Measurements from ENCODE around the gene DDX52.

The DDX52 gene

DNA sequence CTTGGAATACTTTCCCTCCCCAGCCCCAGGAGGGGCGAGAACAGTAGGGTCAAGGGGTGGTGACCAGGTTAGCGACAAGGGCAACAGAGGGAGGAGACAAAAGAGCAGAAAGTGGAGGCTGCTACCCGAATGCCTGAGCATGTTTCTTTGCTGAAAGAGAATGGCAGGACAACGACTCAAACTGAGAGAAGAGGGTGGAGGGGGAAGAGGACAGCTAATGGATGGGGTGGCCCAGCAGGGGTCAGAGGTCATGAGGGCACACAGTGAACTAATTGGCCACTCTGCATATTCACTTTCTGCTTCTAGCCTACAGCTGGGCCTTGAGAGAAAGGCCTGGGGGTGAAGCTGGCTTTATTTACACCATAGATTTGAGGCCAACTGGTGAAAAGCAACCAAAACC, 19.1 kb upstream of the DDX52 start:
- Histone ChIP-seq H3K9me3 (ENCODE audit: low read depth, low read length) (no peaks in the 10 kb centered on the region), H3K36me3 (ENCODE audit: insufficient read depth, low read length) (no peaks in the 10 kb centered on the region), H3K4me3 (no peak overlapping the region), H3K27ac (no peak overlapping the region), H3K9ac (ENCODE audit: insufficient read length) (no peak overlapping the region)
- no peak for TF ChIP-seq POLR2AphosphoS5 (IDR thresholded peaks at IDR 0.05; ENCODE audit: borderline replicate concordance, low read depth, low read length)
- TF ChIP-seq EZH2 (IDR thresholded peaks at IDR 0.05): no peak
- no peak for TF ChIP-seq FOXP2 (optimal IDR thresholded peaks at IDR 0.05; ENCODE audit: control extremely low read depth, extremely low read length, insufficient read depth)
- DNase-seq (ENCODE audit: low read depth, low spot score): no peak

DNA sequence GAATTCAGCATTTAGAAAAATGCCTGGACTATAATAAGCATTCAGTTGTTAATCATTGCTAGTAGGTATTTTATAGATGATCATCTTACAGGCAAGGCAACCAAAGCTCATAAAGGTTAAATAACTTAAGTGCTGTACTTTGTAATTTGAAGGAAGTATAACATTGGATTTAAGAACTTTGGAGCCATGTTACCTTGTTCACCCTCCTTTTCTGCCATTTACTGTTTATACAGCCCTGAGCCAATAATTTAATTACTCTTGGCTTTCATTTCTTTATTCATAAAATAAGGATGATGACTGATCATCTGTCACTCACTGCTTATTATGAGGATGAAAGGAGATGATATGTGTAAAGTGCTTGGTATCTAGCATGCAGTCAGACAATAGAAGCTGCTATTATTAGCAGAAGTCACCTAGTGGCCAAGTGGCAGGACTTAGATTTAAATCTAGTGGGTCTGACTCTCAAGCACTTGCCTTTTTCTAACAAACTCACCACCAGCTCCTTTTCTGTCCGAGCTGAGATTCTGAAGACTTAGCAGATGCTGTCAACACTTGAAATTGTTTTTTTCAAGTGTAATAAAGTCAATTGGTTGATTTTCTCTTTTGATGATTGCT, 18.3 kb upstream of the DDX52 start:
- Histone ChIP-seq H3K36me3 (ENCODE audit: insufficient read depth, low read length) (no peaks in the 10 kb centered on the region), H3K27ac (no peak overlapping the region), H3K4me3 (no peak overlapping the region), H3K9ac (ENCODE audit: insufficient read length) (no peak overlapping the region), H3K9me3 (ENCODE audit: low read depth, low read length) (no peaks in the 10 kb centered on the region)
- DNase-seq (ENCODE audit: low read depth, low spot score): no peak
- no peak for TF ChIP-seq EZH2 (IDR thresholded peaks at IDR 0.05)
- no peak for TF ChIP-seq POLR2AphosphoS5 (IDR thresholded peaks at IDR 0.05; ENCODE audit: borderline replicate concordance, low read depth, low read length)
- TF ChIP-seq FOXP2 (optimal IDR thresholded peaks at IDR 0.05; ENCODE audit: control extremely low read depth, extremely low read length, insufficient read depth): no peak

DNA sequence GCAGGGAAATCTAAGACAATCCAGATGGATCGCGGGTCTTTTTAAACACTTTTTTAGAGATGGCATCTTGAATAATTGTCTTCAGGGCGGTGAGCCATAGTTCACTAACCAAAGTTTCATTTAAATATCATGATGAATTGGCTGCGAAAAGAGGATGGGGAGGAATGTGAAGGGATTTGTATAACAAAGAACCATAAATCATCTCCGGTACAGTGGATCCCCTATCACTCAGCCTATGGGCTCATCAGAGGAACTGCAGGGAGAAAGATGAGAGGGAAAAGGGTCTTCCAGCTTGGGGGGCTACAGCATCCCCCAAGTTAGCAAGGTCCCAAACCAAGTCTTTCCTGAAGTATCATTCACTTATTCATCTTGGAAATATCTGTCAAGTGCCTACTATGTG, 16.7 kb upstream of the DDX52 start:
- H3K27ac ChIP-seq: no peak overlapping the region
- no peaks in the 10 kb centered on the region for H3K9me3 ChIP-seq (ENCODE audit: low read depth, low read length)
- DNase-seq (ENCODE audit: low read depth, low spot score): no peak
- no peaks in the 10 kb centered on the region for H3K36me3 ChIP-seq (ENCODE audit: insufficient read depth, low read length)
- H3K4me3 ChIP-seq: no peak overlapping the region
- H3K9ac ChIP-seq (ENCODE audit: insufficient read length): no peak overlapping the region
- TF ChIP-seq POLR2AphosphoS5 (IDR thresholded peaks at IDR 0.05; ENCODE audit: borderline replicate concordance, low read depth, low read length) (no peak), FOXP2 (optimal IDR thresholded peaks at IDR 0.05; ENCODE audit: control extremely low read depth, extremely low read length, insufficient read depth) (no peak), EZH2 (IDR thresholded peaks at IDR 0.05) (no peak)

DNA sequence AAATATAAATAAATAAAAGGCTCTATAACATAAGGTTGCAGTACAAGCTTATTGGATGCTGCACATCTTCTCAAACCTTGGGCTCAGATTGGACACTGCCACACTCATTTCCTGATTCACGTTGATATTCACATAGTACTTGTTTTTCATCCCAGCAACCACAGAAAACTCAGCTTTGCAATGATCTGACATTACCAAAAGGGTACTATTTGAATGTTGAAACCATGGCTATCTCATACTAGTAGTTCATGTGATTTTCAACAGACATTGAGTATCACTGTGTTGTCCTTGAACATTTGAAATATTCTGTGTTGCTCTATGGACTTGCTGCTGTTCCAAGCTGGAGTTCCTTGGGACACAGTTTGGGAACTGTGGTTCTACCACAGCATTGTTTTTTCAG, 14.0 kb upstream of the DDX52 start:
- Histone ChIP-seq H3K4me3 (no peak overlapping the region), H3K9me3 (ENCODE audit: low read depth, low read length) (no peaks in the 10 kb centered on the region)

DNA sequence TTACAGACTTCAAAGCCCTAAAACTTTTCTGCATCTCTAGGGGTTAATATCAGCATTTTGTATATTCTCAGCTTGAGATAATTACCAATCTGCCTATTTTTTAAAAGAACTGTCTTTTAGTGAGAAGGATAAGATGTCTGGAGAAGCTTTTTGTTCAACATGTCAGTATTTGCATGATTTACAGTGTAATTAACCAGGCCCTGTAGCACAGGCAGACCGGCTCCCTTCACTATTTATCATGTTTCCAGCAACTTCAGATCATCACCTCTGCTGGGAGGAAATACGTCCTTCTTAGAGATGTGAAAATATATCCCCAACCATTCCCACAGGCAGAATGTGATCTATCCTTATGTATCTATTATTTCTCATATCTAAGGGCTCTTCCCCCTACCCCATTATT, 8.6 kb upstream of the DDX52 start:
- no peak for DNase-seq (ENCODE audit: low read depth, low spot score)
- Histone ChIP-seq H3K27ac (no peak overlapping the region), H3K4me3 (no peak overlapping the region), H3K9me3 (ENCODE audit: low read depth, low read length) (no peaks in the 10 kb centered on the region), H3K36me3 (ENCODE audit: insufficient read depth, low read length) (no peaks in the 10 kb centered on the region), H3K9ac (ENCODE audit: insufficient read length) (no peak overlapping the region)
- TF ChIP-seq EZH2 (IDR thresholded peaks at IDR 0.05): no peak
- no peak for TF ChIP-seq FOXP2 (optimal IDR thresholded peaks at IDR 0.05; ENCODE audit: control extremely low read depth, extremely low read length, insufficient read depth)
- TF ChIP-seq POLR2AphosphoS5 (IDR thresholded peaks at IDR 0.05; ENCODE audit: borderline replicate concordance, low read depth, low read length): no peak

More for the DNA sequence above, 14.0 kb upstream of the DDX52 start:
- no peak overlapping the region for H3K9ac ChIP-seq (ENCODE audit: insufficient read length)
- no peak for DNase-seq (ENCODE audit: low read depth, low spot score)
- H3K36me3 ChIP-seq (ENCODE audit: insufficient read depth, low read length): no peaks in the 10 kb centered on the region
- no peak overlapping the region for H3K27ac ChIP-seq
- TF ChIP-seq EZH2 (IDR thresholded peaks at IDR 0.05): no peak
- TF ChIP-seq FOXP2 (optimal IDR thresholded peaks at IDR 0.05; ENCODE audit: control extremely low read depth, extremely low read length, insufficient read depth): no peak
- TF ChIP-seq POLR2AphosphoS5 (IDR thresholded peaks at IDR 0.05; ENCODE audit: borderline replicate concordance, low read depth, low read length): no peak

DNA sequence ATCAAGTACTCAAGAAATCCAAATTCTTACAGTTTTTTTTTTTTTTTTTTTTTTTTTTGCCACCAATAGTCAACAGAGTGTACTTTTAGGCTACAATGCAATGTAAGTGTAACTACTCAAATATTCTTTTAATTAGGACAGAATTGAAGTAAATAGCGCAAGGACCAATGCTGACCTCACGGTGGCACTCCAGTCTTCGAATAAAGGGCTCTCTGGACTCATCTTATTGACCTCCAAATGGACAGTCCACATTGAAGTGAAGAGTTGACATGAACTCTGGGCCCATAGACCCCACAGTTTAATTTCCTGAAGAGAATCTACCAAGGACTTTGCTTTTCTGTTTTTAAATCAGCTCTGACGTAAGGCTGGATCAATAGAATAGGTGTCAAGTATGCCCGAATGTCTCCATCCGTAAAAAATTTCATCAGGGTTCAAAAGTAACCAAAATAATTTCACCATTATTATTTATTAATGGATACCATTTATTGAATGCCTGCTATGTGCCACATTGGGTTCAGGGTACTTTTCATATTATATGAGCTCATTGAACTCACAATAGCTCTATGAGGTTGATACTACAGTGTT, 7.3 kb upstream of the DDX52 start:
- Histone ChIP-seq H3K4me3 (no peak overlapping the region), H3K9me3 (ENCODE audit: low read depth, low read length) (no peaks in the 10 kb centered on the region), H3K27ac (no peak overlapping the region), H3K36me3 (ENCODE audit: insufficient read depth, low read length) (no peaks in the 10 kb centered on the region), H3K9ac (ENCODE audit: insufficient read length) (no peak overlapping the region)
- no peak for DNase-seq (ENCODE audit: low read depth, low spot score)
- TF ChIP-seq EZH2 (IDR thresholded peaks at IDR 0.05) (no peak), FOXP2 (optimal IDR thresholded peaks at IDR 0.05; ENCODE audit: control extremely low read depth, extremely low read length, insufficient read depth) (no peak), POLR2AphosphoS5 (IDR thresholded peaks at IDR 0.05; ENCODE audit: borderline replicate concordance, low read depth, low read length) (no peak)

DNA sequence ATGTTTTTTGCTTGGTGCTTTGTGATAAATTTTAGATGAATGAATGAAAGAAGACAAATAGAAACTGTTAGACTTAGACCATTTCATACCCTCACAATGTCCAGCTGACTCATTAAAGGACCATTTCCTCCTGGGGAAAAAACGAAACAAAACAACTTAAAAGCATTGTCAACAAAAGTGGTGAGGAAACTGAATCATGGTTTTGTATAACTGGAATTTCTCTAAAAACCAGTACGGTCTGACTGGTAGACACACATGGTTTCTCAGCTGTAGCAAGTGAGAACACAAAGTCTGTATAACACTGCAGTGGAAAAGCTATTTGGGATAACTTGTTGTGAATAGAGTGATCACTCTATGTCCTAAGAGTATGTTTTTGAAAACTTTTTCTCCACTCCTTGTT, 5.3 kb upstream of the DDX52 start:
- no peak for DNase-seq (ENCODE audit: low read depth, low spot score)
- no peak overlapping the region for H3K27ac ChIP-seq
- H3K9ac ChIP-seq (ENCODE audit: insufficient read length): no peak overlapping the region
- H3K36me3 ChIP-seq (ENCODE audit: insufficient read depth, low read length): no peaks in the 10 kb centered on the region
- no peaks in the 10 kb centered on the region for H3K9me3 ChIP-seq (ENCODE audit: low read depth, low read length)
- H3K4me3 ChIP-seq: no peak overlapping the region
- TF ChIP-seq EZH2 (IDR thresholded peaks at IDR 0.05) (no peak), POLR2AphosphoS5 (IDR thresholded peaks at IDR 0.05; ENCODE audit: borderline replicate concordance, low read depth, low read length) (no peak), FOXP2 (optimal IDR thresholded peaks at IDR 0.05; ENCODE audit: control extremely low read depth, extremely low read length, insufficient read depth) (no peak)

DNA sequence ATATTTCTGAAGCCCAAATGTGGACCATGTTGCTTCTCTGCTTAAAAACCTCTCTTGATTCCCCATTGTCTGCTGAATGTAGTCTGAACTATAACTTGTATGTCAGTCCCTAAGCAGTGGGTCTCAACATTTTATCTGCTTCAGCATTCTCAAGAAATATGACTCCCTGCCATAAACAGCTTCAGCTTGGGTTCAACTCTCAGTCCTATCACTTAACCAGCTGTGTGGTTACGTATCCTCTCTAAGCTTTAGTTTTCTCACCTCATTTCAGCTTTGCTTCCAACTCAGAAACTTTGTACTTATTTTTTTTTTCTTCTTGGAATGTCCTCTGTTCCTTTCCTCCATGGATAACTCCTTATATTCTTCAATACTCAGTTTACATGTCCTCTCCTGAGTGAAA, 4.6 kb upstream of the DDX52 start:
- Histone ChIP-seq H3K9ac (ENCODE audit: insufficient read length) (no peak overlapping the region), H3K36me3 (ENCODE audit: insufficient read depth, low read length) (no peaks in the 10 kb centered on the region), H3K4me3 (no peak overlapping the region), H3K9me3 (ENCODE audit: low read depth, low read length) (no peaks in the 10 kb centered on the region), H3K27ac (no peak overlapping the region)
- no peak for TF ChIP-seq FOXP2 (optimal IDR thresholded peaks at IDR 0.05; ENCODE audit: control extremely low read depth, extremely low read length, insufficient read depth)
- no peak for TF ChIP-seq EZH2 (IDR thresholded peaks at IDR 0.05)
- TF ChIP-seq POLR2AphosphoS5 (IDR thresholded peaks at IDR 0.05; ENCODE audit: borderline replicate concordance, low read depth, low read length): no peak
- DNase-seq (ENCODE audit: low read depth, low spot score): no peak

DNA sequence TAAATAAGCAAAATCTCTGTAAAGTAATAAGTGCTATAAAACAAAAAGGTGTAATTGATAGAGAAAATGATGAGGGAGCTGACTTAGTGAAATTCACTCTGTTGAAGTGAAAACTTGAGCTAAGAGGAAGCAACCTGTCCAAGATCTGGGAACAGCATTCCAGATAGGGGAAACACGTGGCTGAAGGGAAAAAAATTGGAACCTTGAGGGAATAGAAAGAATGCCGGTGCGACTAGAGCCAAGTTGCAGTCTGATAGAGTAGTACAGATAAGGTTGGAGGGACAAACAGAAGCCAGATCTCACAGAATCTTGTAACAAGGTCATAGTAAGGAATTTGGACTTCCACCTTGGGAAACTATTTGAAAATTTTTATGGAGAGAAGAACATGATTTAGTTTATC, 623 bp upstream of the DDX52 start:
- no peak for DNase-seq (ENCODE audit: low read depth, low spot score)
- Histone ChIP-seq H3K4me3 (peak overlapping the region; percentile 93), H3K36me3 (ENCODE audit: insufficient read depth, low read length) (peaks cover 24% of the 10 kb centered on the region), H3K27ac (no peak overlapping the region), H3K9me3 (ENCODE audit: low read depth, low read length) (no peaks in the 10 kb centered on the region), H3K9ac (ENCODE audit: insufficient read length) (peak overlapping the region; percentile 95)
- no peak for TF ChIP-seq POLR2AphosphoS5 (IDR thresholded peaks at IDR 0.05; ENCODE audit: borderline replicate concordance, low read depth, low read length)
- no peak for TF ChIP-seq FOXP2 (optimal IDR thresholded peaks at IDR 0.05; ENCODE audit: control extremely low read depth, extremely low read length, insufficient read depth)
- no peak for TF ChIP-seq EZH2 (IDR thresholded peaks at IDR 0.05)

All from SK-N-MC (cell line).